NCI-H1436 treated with DMSO at 0.1 percent for 48 hours (cell line): Measurements from ENCODE around the gene HCN4.
"Not testable (repeated sequence)": the region's sequence is repeated elsewhere in the genome, so short reads cannot be mapped to it uniquely, and the experiment has no call there.

Experiments
- DNase-seq: peaks from one replicate; lab custom pipeline; 2025; lab: John Stamatoyannopoulos, UW

HCN4 gene

GRCh38 chr15:73324496-73325170 lies 44.1 kb downstream of the HCN4 start:
- DNase-seq: no peak

GRCh38 chr15:73323956-73324355 lies 44.8 kb downstream of the HCN4 start:
- no peak for DNase-seq

- no peak for DNase-seq
Observed at GRCh38 chr15:73323374-73323955, 45.3 kb downstream of the HCN4 start.

- no peak for DNase-seq
Observed at GRCh38 chr15:73322665-73323373, 45.9 kb downstream of the HCN4 start.

DNA sequence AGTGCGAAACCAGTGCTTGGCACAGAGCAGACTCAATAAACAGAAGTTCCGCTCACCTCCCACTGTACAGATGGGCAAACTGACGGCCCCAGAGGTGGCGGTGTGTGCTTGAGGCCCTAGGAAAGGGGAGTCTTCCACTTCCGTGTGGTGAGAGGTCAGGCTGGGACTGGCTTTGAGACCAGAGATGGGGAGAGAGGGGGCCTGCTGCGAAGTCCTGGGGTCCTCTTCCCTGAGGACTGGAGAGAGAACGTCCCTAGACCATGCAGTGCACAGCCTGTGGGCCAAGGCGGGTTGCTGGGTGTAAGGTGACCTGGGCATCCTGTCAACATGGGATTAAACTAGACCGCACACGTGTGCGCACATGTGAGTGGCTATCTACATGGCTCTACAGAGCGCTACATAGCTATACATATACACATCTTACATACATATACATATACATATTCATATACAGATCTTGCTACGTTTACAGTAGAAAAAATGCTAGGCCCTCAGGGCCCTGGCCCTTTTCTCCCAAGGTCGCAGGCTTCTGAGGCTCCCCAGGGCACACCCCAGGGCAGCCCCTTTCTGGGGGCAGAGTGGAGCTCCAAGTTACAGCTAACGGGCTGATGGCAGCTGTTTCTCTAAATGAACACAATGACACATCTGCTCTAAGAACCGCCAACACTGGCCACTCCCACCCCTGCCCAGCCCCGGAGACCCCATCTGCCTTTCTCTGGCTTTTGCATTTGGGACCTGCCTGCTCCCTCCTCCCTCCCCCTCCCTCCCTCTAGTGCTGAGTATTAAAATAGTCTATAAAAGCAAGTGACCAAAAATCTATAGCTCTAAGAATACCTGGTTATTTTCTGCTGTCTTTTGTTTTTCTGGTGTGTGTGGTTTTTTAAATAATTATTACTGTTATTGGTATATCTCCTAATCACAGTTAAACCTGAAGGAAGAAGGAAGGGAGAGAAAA lies 47.0 kb downstream of the HCN4 start:
- DNase-seq: no peak

GRCh38 chr15:73320619-73321180 lies 48.1 kb downstream of the HCN4 start:
- DNase-seq: no peak

- no peak for DNase-seq
Observed at GRCh38 chr15:73319460-73320245, 49.1 kb downstream of the HCN4 start.

DNA sequence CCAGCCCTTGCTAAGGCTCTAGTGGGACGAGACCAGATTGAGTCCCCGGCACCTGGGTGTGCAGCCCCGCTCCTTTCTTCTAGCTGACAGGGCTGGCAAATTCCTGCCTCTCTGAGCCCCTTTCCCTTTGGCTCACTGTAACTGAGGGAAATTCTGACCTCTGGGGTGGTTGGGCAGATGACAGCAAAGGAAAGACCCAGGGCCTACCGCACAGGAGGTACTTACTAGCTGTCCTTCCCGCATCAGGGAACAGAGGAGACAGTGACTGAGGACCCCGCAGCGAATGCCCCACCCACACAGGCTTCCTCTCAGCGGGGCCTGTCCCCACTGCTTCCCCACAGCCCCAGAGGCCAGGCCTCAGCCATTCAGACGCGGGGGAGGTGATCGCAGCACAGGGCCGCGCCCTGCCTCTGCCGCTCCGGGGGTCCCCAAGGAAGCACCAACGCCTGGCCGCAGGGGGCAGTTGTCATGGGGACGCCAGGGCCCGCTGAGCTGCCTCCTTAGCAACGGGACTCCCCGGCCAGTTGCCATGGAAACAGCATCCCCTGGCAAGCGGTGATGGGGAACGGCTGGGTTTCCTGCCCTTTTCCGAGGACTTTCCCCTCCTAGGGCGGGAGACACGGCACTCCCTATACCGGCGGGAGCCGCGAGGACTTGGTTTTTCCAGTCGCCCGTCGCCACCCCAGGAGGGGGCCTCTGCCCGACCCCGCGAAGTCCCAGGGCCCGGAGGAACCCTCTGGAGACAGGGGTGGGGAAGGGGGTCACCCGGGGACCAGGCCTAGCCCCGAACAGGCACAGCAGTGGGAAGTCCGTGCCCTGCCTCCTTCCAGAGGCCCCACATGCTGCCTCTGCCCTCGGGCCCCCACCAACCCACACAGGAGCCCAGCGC lies 50.1 kb downstream of the HCN4 start:
- DNase-seq: no peak

- DNase-seq: no peak
Observed at GRCh38 chr15:73317651-73318462, 50.9 kb downstream of the HCN4 start.

DNA sequence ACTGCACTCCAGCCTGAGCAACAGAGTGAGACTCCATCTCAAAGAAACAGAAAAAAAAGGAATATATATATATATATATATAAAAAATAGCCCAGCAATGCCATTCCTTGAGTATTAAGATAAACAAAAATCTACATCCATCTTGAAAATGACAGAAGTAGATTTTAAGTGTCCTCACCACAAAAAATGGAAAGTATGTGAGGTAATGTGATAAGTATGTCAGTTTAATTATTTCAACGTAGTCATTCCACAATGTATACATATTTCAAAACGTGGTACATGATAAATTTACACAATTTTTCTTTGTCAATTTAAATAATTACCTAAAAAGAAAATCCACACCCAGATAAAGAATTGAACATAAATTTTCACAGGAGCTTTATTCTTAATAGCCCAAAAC lies 54.9 kb downstream of the HCN4 start:
- no peak for DNase-seq

DNA sequence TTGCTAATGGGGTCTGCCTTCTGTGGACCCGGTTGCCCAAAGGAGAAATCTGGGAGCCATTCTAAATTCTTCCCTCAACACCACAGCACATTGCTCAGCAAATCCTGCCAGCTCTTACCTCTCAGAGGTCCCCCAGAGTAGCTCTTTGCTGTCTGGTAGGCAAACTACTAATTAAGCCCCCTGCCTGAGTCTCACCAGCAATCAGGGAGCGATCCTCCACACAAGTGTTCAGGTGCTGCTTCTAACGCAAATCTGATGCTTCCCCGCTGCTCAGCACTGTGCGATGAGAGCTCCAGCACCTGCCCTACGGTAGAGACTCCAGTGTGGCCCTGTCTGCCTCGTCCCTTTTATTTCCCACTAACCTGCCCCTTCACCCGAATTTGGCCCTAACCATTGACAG lies 60.5 kb downstream of the HCN4 start:
- no peak for DNase-seq

DNA sequence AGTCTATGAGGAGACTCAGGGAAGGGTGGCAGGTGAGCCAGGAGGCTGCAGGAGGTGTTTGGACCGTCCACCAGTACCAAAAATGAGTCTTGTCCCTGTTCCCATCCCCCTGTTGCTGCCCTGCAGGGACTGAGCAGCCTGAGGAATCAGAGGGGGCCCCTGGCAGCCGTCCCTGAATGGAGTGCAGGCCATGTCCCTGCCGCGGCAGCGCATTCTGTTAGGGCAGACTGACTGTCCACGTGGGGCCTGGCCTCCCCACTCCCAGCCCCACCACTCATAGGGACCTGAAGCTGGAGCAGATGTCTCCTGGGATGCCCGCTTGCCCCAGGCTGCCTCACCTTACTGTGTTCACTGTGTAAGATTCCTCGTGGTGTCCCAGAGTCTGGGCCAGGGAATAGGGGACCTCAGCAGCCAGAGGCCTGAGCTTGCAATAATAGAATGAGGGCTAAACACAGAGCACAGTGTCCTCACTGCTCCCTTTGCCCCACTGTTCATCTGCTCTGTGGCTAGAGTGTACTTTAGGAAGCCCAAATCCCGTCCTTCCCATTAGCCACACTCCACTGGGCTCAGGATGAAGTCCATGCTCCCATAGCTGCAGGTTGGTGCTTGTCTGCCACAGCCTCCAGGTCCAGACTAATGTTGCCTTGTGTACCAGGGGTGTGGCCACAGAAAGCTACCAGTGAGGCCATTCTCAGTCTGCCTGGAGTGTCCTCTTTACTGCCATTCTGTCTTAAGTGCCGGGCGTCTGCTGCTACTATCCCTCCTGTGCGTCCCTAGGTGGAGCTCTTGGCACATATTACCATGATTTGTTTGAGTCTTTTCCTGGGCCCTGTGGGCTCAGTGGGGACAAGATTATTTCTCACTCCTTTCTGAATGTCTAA lies 63.2 kb downstream of the HCN4 start:
- DNase-seq: peak; percentile 23

DNA sequence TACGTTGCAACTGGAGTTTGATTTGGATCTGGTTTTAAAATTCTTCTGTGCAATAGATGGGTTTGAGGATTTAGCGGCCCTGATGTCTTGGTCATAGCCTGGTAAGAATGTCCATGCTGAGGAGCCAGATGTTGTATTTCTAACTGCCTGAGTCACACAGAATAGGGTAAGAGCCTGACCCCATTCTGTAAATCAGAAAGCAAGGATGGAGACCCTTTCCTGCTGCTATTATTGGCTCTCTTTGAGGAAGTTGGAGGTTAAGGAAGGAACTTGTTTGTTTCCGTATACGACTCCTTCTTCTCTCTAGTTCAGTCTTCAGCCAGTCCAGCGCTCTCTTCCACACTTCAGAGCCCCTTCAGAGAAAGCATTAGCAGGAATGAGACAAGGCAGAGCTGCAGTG lies 65.1 kb downstream of the HCN4 start:
- no peak for DNase-seq

DNA sequence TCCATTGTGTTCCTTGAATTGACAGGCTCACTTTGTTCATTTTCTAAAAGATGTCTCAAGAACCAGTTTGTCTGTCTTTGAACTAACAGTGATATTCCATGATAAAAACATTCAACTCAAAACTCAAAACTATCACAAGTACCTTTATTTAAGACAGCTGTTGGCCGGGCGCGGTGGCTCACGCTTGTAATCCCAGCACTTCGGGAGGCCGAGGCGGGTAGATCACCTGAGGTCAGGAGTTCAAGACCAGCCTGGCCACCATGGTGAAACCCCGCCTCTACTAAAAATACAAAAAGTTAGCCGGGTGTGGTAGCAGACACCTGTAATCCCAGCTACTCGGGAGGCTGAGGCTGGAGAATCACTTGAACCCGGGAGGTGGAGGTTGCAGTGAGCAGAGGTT lies 68.5 kb downstream of the HCN4 start:
- DNase-seq: not testable (repeated sequence)

DNA sequence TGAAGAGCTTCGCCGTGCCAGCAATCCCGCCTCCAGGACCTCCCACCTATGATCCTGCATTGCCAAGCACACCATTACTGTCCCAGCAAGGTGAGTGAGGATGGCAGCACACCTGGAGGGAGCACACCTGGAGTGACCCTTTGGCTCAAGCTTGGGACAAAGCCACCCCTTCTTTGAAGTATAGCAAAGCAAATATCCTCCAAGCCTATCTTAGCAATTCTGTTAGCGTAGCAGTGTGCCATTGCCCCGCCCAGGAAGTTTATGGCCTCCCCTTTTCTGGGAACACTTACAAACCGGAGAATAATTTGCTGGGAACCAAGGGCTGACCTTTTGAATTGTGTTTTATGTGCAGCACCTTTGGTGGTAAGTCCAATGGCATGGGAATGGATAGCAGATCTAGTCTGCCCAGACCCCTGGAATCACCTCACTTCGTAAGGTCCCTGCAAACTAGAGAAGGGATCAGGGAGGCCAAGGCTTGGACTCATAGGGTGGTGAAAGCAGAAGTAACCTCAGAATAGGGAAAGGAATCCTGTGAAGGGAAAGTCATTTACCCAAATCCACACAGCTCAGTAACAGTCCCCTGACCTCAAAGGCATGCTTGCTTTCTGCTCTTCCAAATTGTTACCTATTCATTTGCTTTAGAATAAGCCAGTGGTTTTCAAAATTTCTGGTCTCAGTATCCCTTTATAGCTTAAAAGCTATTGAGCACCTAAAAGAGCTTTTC lies 70.1 kb downstream of the HCN4 start:
- no peak for DNase-seq

GRCh38 chr15:73296609-73297353 lies 72.0 kb downstream of the HCN4 start:
- DNase-seq: no peak
